Measurements from ENCODE around the gene ZYX. TPM values are rescaled to one million over a fixed set of nuclear protein-coding genes. Genes with fewer than 3 reads are reported as not detected.

ZYX gene
- total and polyA plus RNA-seq, 9 of the 15 experiments (the other 6 are each of a cell fraction or from before 2014, with no cell fraction given): 1.8 to 130 (median 15.7) TPM

DNA sequence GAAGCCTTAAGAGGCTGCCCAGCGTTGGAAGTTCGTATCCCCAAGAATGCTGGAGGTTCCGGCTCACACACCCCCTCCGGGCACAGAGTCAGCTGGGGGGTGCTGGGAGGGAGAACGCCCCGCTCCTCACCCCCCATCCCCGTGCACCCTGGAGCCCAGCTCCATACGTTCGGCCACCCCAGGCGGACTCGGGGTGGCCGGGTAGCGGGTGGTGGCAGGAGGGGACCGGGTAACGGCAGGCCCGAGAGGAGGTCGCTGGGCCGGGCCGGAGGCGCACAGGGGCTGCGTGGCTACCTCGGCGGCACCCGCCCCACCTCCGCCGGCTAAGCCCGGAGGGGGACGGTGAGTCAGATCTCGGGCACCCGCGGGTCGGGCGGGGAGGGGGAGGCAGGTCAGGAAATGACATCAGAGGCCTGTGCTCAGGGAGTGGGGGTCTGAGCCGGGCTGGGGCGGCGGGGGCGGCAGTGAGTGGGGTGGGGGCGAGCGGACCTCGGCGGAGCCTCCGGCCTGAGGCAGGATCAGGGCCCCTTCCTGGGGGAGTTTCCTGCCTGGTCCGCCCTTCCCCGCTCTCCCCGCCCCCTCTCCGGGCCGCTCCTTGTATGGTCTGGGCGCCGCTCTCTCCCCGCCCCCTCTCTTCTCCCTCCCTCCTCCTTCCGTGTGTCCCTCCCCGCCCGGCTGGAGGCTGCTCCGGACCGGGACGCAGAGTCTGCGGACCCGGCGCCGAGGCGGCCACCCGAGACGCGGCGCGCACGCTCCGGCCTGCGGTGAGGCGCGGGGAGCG is at the start of gene ZYX (continued):
- TF ChIP-seq UBTF (IDR thresholded peaks at IDR 0.05; ENCODE audit: borderline replicate concordance in 1 of 2, low read depth in 2 of 2, low read length in 2 of 2): peak; percentile 93 to 97; a peak in 3 of 4 replicates
- 0 out of 2 replicates have a peak, but pooled peaks have one; percentile 10 for TF ChIP-seq E2F4 (CRISPR knock-in tag; IDR thresholded peaks at IDR 0.05; ENCODE audit: low read depth)
- TF ChIP-seq NR3C1 (CRISPR knock-in tag; IDR thresholded peaks at IDR 0.05): 0 out of 2 replicates have a peak, but pooled peaks have one; percentile 42
- TF ChIP-seq ZNF644 (tag; IDR thresholded peaks at IDR 0.05; ENCODE audit: low read depth): peak; percentile 55; the same call in 1 of the 2 replicates
- TF ChIP-seq CBX1 (IDR thresholded peaks at IDR 0.05; ENCODE audit: low read depth): 0 out of 2 replicates have a peak, but pooled peaks have one; percentile 36
- TF ChIP-seq FOSL1 (tag; conservative IDR thresholded peaks at IDR 0.05): peak; percentile 96
- peak; percentile 94 for TF ChIP-seq POLR2G (IDR thresholded peaks at IDR 0.05; ENCODE audit: low read depth, low read length)
- peak; percentile 68; the same call in 1 of the 2 replicates for TF ChIP-seq KDM2B (CRISPR knock-in tag; IDR thresholded peaks at IDR 0.05)
- TF ChIP-seq MTF1 (CRISPR knock-in tag; IDR thresholded peaks at IDR 0.05; ENCODE audit: borderline replicate concordance): no peak
- no peak for TF ChIP-seq MXI1 (IDR thresholded peaks at IDR 0.05; ENCODE audit: low read depth, low read length)
- peak; percentile 67 for TF ChIP-seq PCBP1 (IDR thresholded peaks at IDR 0.05; ENCODE audit: low read depth, low read length, poor library complexity, severe bottlenecking)
- no peak for TF ChIP-seq ZNF766 (CRISPR knock-in tag; conservative IDR thresholded peaks at IDR 0.05)
- TF ChIP-seq ERF (CRISPR knock-in tag; IDR thresholded peaks at IDR 0.05): peak; percentile 86
- peak; percentile 96 for TF ChIP-seq TAF1 (IDR thresholded peaks at IDR 0.05; ENCODE audit: control insufficient read depth, extremely low read depth, insufficient read depth, low read length, severe bottlenecking)
- TF ChIP-seq GABPA (tag; conservative IDR thresholded peaks at IDR 0.05; ENCODE audit: low read depth): peak; percentile 91
- TF ChIP-seq ID3 (CRISPR knock-in tag; IDR thresholded peaks at IDR 0.05): no peak
- peak; percentile 38; the same call in 1 of the 2 replicates for TF ChIP-seq ID3 (tag; IDR thresholded peaks at IDR 0.05)
- peak; percentile 74 for TF ChIP-seq PRPF4 (IDR thresholded peaks at IDR 0.05; ENCODE audit: insufficient read depth, low read depth, low read length, poor library complexity, severe bottlenecking)

Measured in K562 (cell line).